OCI-LY7 (cell line): Measurements from ENCODE around the gene OR56A1. TPM values are rescaled to one million over a fixed set of nuclear protein-coding genes. Genes with fewer than 3 reads are reported as not detected.
A peak's percentile ranks its signal among the peaks of the same experiment; 100 is the strongest.

Experiments
- BruUV-seq: library from RNA; stranded (reverse); fragments of 400-500 nt; replicated peaks from 2 replicates; lab custom pipeline; 2021; lab: Mats Ljungman, UMichigan
- CTCF ChIA-PET: fragments of 300-600 bp; sonication (Branson Sonifier 250); formaldehyde crosslinking; loops from one replicate; lab custom pipeline; 2022; ENCODE audit warnings: antibody characterized with exemption; ENCODE audit not compliant: unreplicated experiment; lab: Charles Lee
- POLR2A ChIA-PET: fragments of 300-600 bp; sonication (Branson Sonifier 250); formaldehyde crosslinking; loops from one replicate; lab custom pipeline; 2022; ENCODE audit warnings: antibody characterized with exemption; lab: Charles Lee
- DNase-seq: peaks from one replicate; pipeline ENCODE4 v3.0.0-alpha.2; 2015; ENCODE audit warnings: low spot score
- H2AFZ ChIP-seq: fragments of 200-600 bp; sonication (generic), shearing (Covaris generic); 2 replicates; pipeline ENCODE4 v1.6.1; 2014; ENCODE audit warnings: mild to moderate bottlenecking, antibody characterized with exemption, low read length, moderate library complexity
- H3K27ac ChIP-seq: fragments of 200-600 bp; sonication (generic); 2 replicates; pipeline ENCODE4 v1.5.1; 2014; ENCODE audit warnings: mixed run types, low read depth, mild to moderate bottlenecking, moderate library complexity, low read length, inconsistent platforms; ENCODE audit not compliant: poor library complexity, severe bottlenecking
- H3K36me3 ChIP-seq: fragments of 200-600 bp; sonication (generic); 2 replicates; pipeline ENCODE4 v1.6.1; 2014; ENCODE audit warnings: mild to moderate bottlenecking, antibody characterized with exemption, low read length, moderate library complexity, mixed read lengths; ENCODE audit not compliant: insufficient read depth
- H3K4me1 ChIP-seq: fragments of 200-600 bp; sonication (generic); 2 replicates; pipeline ENCODE4 v1.5.1; 2014; ENCODE audit warnings: mild to moderate bottlenecking, low read length; ENCODE audit not compliant: insufficient read depth, poor library complexity, severe bottlenecking
- H3K4me2 ChIP-seq: fragments of 200-600 bp; sonication (generic); 2 replicates; pipeline ENCODE4 v1.6.1; 2014; ENCODE audit warnings: mild to moderate bottlenecking, low read length
- H3K4me3 ChIP-seq: fragments of 200-600 bp; sonication (generic); 2 replicates; pipeline ENCODE4 v1.5.1; 2014; ENCODE audit warnings: mild to moderate bottlenecking, low read depth, low read length; ENCODE audit not compliant: poor library complexity, severe bottlenecking
- H3K79me2 ChIP-seq: fragments of 200-600 bp; sonication (generic); 2 replicates; pipeline ENCODE4 v1.6.1; 2016; ENCODE audit warnings: low read depth, mild to moderate bottlenecking, low read length, moderate library complexity, mixed read lengths; ENCODE audit not compliant: insufficient read depth
- H3K9me2 ChIP-seq: fragments of 200-600 bp; sonication (generic); 2 replicates; pipeline ENCODE4 v1.6.1; 2016; ENCODE audit warnings: mild to moderate bottlenecking, low read length, mixed read lengths; ENCODE audit not compliant: insufficient read depth
- H3K9me3 ChIP-seq: fragments of 200-600 bp; sonication (generic); 2 replicates; pipeline ENCODE4 v1.6.1; 2014; ENCODE audit warnings: mild to moderate bottlenecking, mixed run types, low read length, mixed read lengths
- H4K20me1 ChIP-seq: fragments of 200-600 bp; sonication (generic); 2 replicates; pipeline ENCODE4 v1.6.1; 2014; ENCODE audit warnings: mild to moderate bottlenecking, antibody characterized with exemption, low read length, moderate library complexity, mixed read lengths; ENCODE audit not compliant: insufficient read depth
- EZH2phosphoT487 ChIP-seq: fragments of 200-600 bp; sonication (generic); IDR thresholded peaks from 2 replicates; pipeline ENCODE4 v1.6.1; 2018; ENCODE audit warnings: low read depth, borderline replicate concordance, mild to moderate bottlenecking, mixed run types, antibody characterized with exemption, low read length, moderate library complexity, mixed read lengths
- intact Hi-C: fragments of 100-400 bp; cut with micrococcal nuclease; formaldehyde crosslinking; loops from one replicate; pipeline ENCODE4 v1.10.0; 2022; ENCODE audit not compliant: unreplicated experiment
- small RNA-seq: library from RNA; depleted of rRNA; stranded (forward); fragments of <200 nt; gene quantifications from one replicate; pipeline ENCODE3, GENCODE V24; 2014
- total RNA-seq, 2 experiments: library from RNA; depleted of rRNA in 1 of 2; stranded (reverse); fragments of >200 nt in 1 of 2; shearing (Covaris generic) in 1 of 2; gene quantifications; 2 replicates each; pipeline ENCODE4 v1.2.3, GENCODE V29; 2014 to 2022
- TF ChIP-seq, protein P1 (sequence below): fragments of 200-600 bp; sonication (generic); conservative IDR thresholded peaks from 2 replicates; pipeline ENCODE4 v1.5.1; 2014; ENCODE audit warnings: mild to moderate bottlenecking, antibody characterized with exemption, low read length, moderate library complexity, mixed read lengths

OR56A1 gene
- total RNA-seq, 2 experiments from 2014 or later, result not detected

DNA sequence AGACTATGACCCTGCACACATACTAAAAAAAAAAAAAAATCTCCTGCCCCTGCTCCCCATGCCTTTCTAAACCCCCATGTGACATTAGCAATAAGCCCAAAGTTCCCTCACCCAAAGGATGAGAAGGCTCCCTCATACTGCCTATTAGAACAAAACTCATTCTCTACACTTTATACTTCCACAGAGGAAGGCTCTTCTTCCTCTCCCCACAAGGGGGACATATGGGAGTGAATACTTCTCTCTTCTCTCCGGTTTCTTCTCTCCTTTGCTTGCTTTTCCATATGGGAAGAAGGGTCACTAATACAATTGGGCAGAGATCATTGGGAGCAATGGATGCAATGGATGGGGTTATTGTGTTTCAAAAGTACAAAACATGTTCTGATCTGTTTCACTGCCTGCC is 47.1 kb downstream of the OR56A1 start:
- TF ChIP-seq, protein P1, sequence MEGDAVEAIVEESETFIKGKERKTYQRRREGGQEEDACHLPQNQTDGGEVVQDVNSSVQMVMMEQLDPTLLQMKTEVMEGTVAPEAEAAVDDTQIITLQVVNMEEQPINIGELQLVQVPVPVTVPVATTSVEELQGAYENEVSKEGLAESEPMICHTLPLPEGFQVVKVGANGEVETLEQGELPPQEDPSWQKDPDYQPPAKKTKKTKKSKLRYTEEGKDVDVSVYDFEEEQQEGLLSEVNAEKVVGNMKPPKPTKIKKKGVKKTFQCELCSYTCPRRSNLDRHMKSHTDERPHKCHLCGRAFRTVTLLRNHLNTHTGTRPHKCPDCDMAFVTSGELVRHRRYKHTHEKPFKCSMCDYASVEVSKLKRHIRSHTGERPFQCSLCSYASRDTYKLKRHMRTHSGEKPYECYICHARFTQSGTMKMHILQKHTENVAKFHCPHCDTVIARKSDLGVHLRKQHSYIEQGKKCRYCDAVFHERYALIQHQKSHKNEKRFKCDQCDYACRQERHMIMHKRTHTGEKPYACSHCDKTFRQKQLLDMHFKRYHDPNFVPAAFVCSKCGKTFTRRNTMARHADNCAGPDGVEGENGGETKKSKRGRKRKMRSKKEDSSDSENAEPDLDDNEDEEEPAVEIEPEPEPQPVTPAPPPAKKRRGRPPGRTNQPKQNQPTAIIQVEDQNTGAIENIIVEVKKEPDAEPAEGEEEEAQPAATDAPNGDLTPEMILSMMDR, result no peak; the same call in 1 of the 2 replicates
- no peak for TF ChIP-seq EZH2phosphoT487
- H2AFZ ChIP-seq, result no peak overlapping the region
- no peaks in the 10 kb centered on the region for H4K20me1 ChIP-seq
- intact Hi-C loops, result no loop called here
- no peaks in the 10 kb centered on the region for H3K4me1 ChIP-seq
- no peaks in the 10 kb centered on the region for H3K9me2 ChIP-seq
- no peaks in the 10 kb centered on the region for H3K79me2 ChIP-seq
- no TSS peak for BruUV-seq
- H3K4me3 ChIP-seq, result no peak overlapping the region
- H3K4me2 ChIP-seq, result no peak overlapping the region
- H3K27ac ChIP-seq, result no peak overlapping the region
- ChIA-PET CTCF (no interaction called here), POLR2A (no interaction called here)
- H3K36me3 ChIP-seq, result no peaks in the 10 kb centered on the region
- DNase-seq, result no peak
- no peaks in the 10 kb centered on the region for H3K9me3 ChIP-seq

DNA sequence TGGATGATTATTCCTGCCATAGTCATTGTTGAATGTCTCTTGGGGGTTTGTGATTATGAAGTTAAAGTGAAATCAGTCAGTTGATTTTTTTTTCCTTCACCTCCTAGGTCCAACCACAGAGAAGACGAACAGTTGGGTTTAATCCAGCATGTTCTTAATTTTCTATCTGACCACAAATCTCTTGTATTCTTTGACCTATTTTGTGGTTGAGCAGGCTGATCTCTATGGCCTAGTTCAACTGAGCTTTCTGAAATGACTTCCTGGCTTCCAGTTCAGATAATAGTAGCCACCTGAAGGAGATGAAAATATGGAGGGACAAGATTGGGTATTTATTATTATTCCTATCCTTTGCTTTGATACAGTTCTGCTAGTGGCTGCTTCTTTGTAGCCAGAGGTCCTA is 57.0 kb downstream of the OR56A1 start:
- CTCF ChIA-PET, result no interaction called here
- intact Hi-C loops, result loop anchor here (10.0 kb wide), 1 partner anchor 59 kb away; no protein-coding TSS in a partner anchor
- Histone ChIP-seq H3K4me2 (no peak overlapping the region), H3K9me3 (no peaks in the 10 kb centered on the region), H2AFZ (no peak overlapping the region), H3K4me3 (no peak overlapping the region), H4K20me1 (no peaks in the 10 kb centered on the region), H3K27ac (no peak overlapping the region), H3K36me3 (no peaks in the 10 kb centered on the region), H3K4me1 (no peaks in the 10 kb centered on the region), H3K9me2 (no peaks in the 10 kb centered on the region), H3K79me2 (no peaks in the 10 kb centered on the region)
- no TSS peak for BruUV-seq
- no peak for TF ChIP-seq EZH2phosphoT487
- TF ChIP-seq, protein P1, result no peak
- no peak for DNase-seq
- POLR2A ChIA-PET, result interaction anchor here (0.6 kb wide), 1 partner anchor 1481 kb away, joined by 5 read pairs; no protein-coding TSS in a partner anchor

Small RNAs within 50 kb of the gene (small RNA-seq; reads per million reads assigned to genes)
- gene RNA5SP329, result 0.52 reads per million, percentile 7 among the genes with 10 or more reads in this experiment

Other genes starting within 250 kb of the OR56A1 start
- gene OR52N5, start 247.4 kb downstream of the OR56A1 start, total RNA-seq (2014; rRNA removed; shearing (Covaris generic)), result not detected in 2 replicates
- not detected in 2 replicates for gene OR52N5, start 247.4 kb downstream of the OR56A1 start, total RNA-seq (2022)
- not detected in 2 replicates for gene OR52N1, start 239.5 kb downstream of the OR56A1 start, total RNA-seq (2014; rRNA removed; shearing (Covaris generic))
- gene OR52N1, start 239.5 kb downstream of the OR56A1 start, total RNA-seq (2022), result not detected in 2 replicates
- not detected in 2 replicates for gene OR52N2, start 221.8 kb downstream of the OR56A1 start, total RNA-seq (2014; rRNA removed; shearing (Covaris generic))
- gene OR52N2, start 221.8 kb downstream of the OR56A1 start, total RNA-seq (2022), result not detected in 2 replicates
- gene OR52E6, start 188.9 kb downstream of the OR56A1 start, total RNA-seq (2014; rRNA removed; shearing (Covaris generic)), result not detected in 2 replicates
- not detected in 2 replicates for gene OR52E6, start 188.9 kb downstream of the OR56A1 start, total RNA-seq (2022)
- not detected in 2 replicates for gene OR52E8, start 173.1 kb downstream of the OR56A1 start, total RNA-seq (2014; rRNA removed; shearing (Covaris generic))
- not detected in 2 replicates for gene OR52E8, start 173.1 kb downstream of the OR56A1 start, total RNA-seq (2022)
- not detected in 2 replicates for gene OR52E4, start 150.1 kb downstream of the OR56A1 start, total RNA-seq (2014; rRNA removed; shearing (Covaris generic))
- gene OR52E4, start 150.1 kb downstream of the OR56A1 start, total RNA-seq (2022), result not detected in 2 replicates
- gene OR52E5, start 137.6 kb downstream of the OR56A1 start, total RNA-seq (2014; rRNA removed; shearing (Covaris generic)), result not detected in 2 replicates
- gene OR52E5, start 137.6 kb downstream of the OR56A1 start, total RNA-seq (2022), result not detected in 2 replicates
- gene OR56A3, start 88.5 kb downstream of the OR56A1 start, total RNA-seq (2014; rRNA removed; shearing (Covaris generic)), result not detected in 2 replicates
- gene OR56A3, start 88.5 kb downstream of the OR56A1 start, total RNA-seq (2022), result not detected in 2 replicates
- not detected in 2 replicates for gene OR56A5, start 62.3 kb downstream of the OR56A1 start, total RNA-seq (2014; rRNA removed; shearing (Covaris generic))
- not detected in 2 replicates for gene OR56A5, start 62.3 kb downstream of the OR56A1 start, total RNA-seq (2022)
- gene OR52L1, start 43.8 kb downstream of the OR56A1 start, total RNA-seq (2014; rRNA removed; shearing (Covaris generic)), result not detected in 2 replicates
- not detected in 2 replicates for gene OR52L1, start 43.8 kb downstream of the OR56A1 start, total RNA-seq (2022)
- not detected in 2 replicates for gene OR56A4, start 23.8 kb downstream of the OR56A1 start, total RNA-seq (2014; rRNA removed; shearing (Covaris generic))
- 0.11 TPM in 1 of 2 replicates, not detected in the other for gene OR56A4, start 23.8 kb downstream of the OR56A1 start, total RNA-seq (2022)
- not detected in 2 replicates for gene OR56B4, start 76.9 kb upstream of the OR56A1 start, total RNA-seq (2014; rRNA removed; shearing (Covaris generic))
- gene OR56B4, start 76.9 kb upstream of the OR56A1 start, total RNA-seq (2022), result not detected in 2 replicates
- gene OR52B2, start 139.6 kb upstream of the OR56A1 start, total RNA-seq (2014; rRNA removed; shearing (Covaris generic)), result not detected in 2 replicates
- gene OR52B2, start 139.6 kb upstream of the OR56A1 start, total RNA-seq (2022), result not detected in 2 replicates
- not detected in 2 replicates for gene OR52W1, start 168.5 kb upstream of the OR56A1 start, total RNA-seq (2014; rRNA removed; shearing (Covaris generic))
- not detected in 2 replicates for gene OR52W1, start 168.5 kb upstream of the OR56A1 start, total RNA-seq (2022)
- not detected in 2 replicates for gene C11orf42, start 174.8 kb upstream of the OR56A1 start, total RNA-seq (2014; rRNA removed; shearing (Covaris generic))
- not detected in 2 replicates for gene C11orf42, start 174.8 kb upstream of the OR56A1 start, total RNA-seq (2022)
- 15.7 and 20.1 TPM in 2 replicates for gene FHIP1B, start 203.9 kb upstream of the OR56A1 start, total RNA-seq (2014; rRNA removed; shearing (Covaris generic))
- 19.9 and 21.2 TPM in 2 replicates for gene FHIP1B, start 203.9 kb upstream of the OR56A1 start, total RNA-seq (2022)
- 0.28 and 0.67 TPM in 2 replicates for gene CNGA4, start 208.3 kb upstream of the OR56A1 start, total RNA-seq (2014; rRNA removed; shearing (Covaris generic))
- 0.97 and 1.0 TPM in 2 replicates for gene CNGA4, start 208.3 kb upstream of the OR56A1 start, total RNA-seq (2022)
- not detected in 2 replicates for gene CCKBR, start 229.1 kb upstream of the OR56A1 start, total RNA-seq (2014; rRNA removed; shearing (Covaris generic))
- not detected in 2 replicates for gene CCKBR, start 229.1 kb upstream of the OR56A1 start, total RNA-seq (2022)